Fibroblast of skin of right quadriceps (primary cell): ENCODE results near the gene PSD2.

Source experiments
- DNase-seq: peaks from one replicate; pipeline ENCODE4 v3.0.0-alpha.2; 2013

The PSD2 gene

DNA sequence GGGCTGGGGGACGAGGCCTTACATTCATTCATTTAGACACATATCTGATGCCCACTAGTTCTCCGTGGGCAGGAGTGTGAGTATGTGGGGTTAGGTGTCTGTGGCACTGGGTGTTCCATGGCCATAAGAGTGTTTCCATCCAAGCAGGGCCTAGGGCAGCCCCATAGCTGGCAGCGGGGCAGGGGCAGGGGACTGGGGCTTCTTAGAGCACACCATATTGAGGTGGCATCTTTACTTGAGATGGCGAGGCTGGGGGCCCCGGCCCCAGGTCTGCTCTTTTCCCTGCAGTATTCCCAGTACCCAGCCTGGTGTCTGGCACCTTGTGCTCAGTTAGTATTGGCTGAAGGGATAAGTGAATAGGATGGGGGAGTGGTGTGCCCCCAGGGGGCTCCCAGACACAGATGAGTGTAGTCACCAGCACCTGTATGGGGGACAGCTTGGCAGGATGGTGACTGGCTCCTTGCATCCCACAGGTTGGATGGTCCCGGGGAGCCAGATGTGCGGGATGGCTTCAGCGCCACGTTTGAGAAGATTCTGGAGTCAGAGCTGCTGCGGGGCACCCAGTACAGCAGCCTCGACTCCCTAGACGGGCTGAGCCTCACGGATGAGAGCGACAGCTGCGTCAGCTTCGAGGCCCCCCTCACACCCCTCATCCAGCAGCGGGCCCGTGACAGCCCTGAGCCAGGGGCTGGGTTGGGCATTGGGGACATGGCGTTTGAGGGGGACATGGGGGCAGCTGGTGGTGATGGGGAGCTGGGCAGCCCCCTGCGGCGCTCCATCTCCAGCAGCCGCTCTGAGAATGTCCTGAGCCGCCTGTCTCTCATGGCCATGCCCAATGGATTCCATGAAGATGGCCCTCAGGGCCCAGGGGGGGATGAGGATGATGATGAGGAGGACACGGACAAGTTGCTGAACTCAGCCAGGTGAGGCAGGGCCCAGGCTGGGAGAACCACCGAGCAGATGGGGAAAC lies 17.5 kb downstream of the PSD2 start:
- no peak for DNase-seq

DNA sequence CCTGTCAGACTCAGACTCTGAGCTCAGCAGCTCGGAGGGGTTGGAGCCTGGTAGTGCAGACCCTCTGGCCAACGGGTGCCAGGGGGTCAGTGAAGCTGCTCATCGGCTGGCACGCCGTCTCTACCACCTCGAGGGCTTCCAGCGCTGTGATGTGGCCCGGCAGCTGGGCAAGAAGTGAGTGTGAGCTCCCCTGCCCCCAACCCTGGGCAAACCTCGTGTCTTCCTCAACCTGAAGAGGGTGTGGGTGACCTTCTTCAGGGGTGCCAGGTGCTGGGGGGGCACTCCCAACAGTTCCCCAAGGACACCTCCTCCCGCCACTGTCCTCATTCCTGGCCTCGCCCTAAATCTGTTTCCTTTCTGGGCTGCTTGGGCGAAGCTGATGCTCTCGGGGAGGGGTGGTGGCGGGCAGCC lies 18.6 kb downstream of the PSD2 start:
- DNase-seq = no peak

DNA sequence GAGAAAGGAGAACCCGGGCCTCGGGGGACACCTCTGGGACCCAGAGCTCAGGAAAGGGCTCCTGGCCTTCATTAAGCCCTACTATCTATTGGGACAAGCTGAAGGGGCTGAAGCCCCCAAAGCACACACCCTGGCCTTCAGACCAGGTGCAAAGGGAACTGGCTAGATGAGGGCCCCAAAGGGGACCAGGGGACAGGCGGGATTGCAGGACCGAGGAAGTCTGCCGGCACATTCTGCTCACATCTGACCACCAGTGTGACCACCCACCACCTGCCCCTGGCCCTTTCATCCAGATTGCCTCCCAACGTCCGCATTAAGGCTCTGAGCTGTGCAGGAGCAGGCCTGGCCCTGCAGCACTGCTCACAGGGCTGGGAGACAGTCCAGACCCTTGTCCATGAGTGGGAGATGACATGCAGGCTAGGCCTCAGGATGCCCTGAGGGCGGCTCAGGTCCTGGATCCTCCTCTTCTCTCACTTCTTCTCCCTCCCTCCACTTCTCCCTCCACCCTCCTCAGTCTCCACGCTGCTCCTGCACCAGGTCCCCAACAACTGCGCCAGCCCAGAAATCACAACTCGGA lies 19.2 kb downstream of the PSD2 start:
- no peak for DNase-seq

DNA sequence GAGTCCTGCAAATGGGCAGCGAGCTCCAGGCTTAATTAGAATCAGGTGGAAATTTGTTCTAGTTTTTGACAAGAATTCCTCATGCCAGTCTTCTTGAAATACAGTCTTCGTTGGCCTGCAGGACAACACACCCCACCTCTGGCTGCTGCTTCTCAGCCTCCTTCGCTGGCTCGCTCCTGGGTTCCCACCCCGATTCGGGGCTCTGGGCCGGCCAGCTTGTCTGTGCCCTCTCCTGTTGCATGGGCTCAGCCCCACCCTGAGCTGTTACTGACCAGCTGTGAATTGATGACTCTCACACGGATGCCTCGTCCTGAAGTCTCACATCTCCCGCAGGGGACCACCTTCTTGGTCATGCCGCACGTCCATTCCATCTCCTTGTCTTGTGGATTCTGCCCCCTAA lies 21.0 kb downstream of the PSD2 start:
- no peak for DNase-seq

DNA sequence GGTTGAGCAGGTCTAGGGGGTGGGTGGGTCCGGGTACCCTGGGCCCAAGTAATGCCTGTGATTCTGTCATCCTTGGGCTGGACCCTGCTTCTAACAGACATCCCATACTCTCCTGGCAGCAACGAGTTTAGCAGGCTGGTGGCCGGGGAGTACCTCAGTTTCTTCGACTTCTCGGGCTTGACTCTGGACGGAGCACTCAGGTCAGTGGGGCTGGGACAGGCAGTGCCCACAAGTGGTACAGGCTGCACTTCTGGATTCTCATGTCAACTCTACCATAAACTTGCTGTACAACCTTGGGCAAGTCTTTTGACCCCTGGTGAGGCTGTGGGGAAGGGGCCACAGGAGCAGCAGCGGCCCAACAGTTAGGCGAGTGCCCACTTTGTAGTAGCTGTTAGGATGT lies 21.8 kb downstream of the PSD2 start:
- no peak for DNase-seq

DNA sequence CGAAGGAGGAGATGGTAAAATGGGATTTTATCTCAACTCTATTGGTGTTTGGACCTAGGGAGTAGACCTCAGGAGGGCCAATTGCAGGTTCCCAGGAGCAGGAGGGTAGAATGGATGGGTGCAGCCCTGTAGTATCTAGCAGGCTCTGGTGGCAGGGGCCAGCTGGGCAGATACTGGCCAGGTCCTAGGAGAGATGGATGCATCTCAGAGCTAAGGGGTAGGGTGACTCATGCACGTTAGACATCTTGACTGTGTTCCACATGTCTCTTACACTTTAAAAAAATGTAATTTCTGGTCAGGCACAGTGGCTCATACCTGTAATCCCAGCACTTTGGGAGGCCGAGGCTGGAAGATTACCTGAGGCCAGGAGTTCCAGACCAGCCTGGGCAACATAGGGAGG lies 22.4 kb downstream of the PSD2 start:
- DNase-seq = no peak

DNA sequence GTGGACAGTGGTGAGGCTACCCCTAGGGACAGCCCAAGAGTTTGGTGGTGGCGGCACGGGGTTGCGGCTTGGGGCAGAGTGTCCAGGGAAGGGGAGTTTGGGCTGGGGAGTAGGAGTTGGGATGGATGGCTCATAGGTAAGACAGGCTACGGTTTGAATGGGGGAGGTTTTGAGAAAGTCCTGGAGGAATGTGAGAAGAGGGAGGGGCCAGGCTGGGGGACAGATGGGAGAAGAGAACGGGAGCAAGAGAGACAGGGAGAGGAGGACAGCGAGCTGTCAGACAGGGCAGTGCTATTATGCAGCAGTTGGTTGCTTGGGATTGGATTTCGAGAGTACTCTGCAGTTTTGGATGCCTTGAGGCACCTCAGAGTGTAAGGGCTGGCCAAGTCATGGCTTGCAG lies 24.5 kb downstream of the PSD2 start:
- no peak for DNase-seq

DNA sequence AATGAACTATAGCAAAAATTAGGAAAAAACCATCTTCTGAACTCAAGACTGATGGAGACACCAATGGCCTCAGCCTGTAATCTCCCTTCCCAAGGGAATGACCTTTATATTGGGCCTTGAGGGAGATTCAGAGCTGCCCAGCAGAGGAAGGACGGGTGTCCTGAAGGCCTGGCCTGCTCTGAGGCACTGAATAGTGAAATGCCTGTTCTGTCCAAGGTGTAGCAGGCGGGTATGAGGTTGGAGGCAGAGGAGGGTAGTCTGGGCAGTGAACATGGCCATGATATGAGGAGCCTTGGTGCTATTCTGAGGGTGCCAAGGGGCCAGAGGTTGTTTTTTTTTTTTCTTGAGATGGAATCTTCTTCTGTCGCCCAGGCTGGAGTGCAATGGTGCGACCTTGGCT lies 25.0 kb downstream of the PSD2 start:
- DNase-seq = no peak

DNA sequence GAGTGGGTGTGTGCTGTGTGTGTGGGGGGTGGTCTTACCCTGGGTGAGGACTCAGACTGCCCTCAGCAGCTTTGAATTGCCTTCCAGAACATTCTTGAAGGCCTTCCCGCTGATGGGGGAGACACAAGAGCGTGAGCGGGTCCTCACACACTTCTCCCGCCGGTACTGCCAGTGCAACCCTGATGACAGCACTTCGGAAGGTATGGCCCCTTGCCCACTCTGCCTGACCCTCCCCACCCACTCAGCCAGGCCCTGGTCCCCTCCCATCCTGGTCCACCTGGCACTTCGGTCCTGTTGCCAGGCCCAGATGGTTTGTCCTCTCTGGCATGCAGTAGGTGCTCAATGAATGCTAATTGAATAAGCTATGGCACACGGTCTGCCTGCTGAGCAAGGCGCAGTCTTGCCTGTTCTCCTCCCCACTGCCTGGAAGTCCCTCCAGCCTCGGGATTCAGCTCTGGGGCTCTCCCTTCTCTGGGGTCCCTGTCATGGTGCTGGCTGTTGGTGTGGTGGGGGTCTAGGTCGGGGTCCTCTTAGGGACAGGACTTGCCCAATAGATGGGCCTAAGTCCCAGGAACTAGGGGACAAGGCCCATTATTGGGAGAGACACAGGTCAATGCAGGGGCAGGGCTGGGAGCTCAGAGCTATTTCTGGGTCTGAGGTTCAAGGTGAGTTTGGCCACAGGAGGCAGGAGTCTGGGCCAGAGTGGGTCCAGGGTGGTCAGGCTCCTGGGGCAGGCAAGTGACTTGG lies 26.4 kb downstream of the PSD2 start:
- no peak for DNase-seq

DNA sequence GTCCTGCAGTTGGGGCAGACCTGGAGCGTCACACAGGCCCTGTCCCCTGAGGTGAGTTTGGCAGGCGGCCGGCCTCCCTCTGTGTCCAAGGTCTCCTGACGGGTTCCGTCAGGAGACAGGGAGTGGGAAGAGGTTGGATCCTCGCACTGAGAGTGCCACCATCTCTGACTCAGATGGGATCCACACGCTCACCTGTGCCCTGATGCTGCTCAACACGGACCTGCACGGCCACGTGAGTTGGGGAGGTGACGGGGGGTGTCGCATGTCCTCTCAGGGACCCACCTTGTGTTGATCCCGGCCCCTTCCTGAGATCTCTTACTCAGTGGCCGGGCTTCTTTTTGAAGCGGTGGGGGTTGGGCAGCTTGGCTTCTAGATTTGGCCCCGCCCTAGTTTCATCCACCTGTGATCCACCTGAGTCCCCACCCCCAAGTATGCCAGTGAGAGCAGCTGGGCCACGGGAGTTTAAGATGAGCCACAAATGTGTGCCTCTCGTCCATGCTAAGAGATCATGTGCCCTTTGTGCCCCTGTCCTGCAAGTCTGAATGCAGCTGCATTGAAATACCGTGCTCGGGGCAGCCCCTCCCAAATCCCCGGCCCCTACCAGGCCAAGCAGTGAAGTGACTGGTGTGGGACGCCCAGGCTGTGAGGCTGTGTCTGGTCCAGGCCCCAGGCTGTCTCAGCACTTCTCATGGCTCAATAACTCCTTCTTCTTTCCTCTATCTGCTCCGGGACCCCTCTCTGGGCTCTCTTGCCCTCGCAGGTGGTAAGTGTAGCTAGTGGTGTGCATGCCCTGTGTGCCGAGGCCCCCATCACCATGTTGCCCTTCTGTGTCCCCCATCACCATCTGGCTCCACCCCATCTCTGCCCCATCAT lies 27.2 kb downstream of the PSD2 start:
- DNase-seq = no peak

DNA sequence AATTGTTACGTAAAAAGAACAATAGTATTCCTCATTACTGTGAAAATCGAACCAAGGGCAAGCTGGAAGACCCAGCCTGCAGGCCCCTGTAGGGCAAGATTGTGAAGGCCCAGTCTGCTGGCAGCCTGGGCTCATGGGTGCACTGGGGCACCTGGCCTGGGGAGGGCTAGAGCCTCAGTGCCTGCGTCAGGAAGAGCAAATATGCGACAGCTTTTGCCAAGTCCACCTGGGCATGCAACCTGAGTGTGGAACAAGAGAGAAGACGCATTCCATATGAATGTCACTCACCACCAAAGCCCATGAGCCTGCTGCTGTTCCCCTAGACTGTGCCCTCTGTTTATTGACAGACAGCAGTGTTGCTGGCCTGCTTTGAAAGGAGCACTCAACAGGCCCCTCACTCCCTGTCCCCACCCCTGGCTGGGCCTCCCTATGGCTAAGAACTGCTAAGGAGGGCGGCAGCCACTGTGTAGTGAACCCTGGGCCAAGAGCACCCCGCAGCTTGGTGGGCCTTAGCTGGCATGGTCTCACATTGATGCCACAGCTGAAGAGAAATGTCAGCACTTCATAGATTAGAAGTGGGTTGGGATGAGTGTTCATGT lies 28.2 kb downstream of the PSD2 start:
- no peak for DNase-seq

DNA sequence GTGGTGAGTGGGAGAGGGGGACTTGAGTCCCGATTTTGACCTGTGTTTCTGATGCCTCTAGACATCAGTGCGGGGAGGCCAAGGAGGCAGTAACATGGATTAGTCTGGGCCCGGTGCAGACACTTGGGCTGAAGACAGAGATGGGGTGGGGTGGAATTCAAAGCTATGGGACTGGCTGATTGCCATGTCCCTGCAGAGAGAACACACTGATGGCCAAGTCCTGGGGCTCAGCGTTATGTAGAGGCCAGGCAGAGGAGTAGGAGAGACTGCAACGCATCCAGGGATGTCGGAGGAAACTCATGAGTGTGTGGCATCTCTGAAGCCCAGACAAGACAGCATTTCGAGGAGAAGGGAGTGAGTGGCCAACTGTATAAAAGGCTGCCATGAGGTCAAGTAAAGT lies 30.1 kb downstream of the PSD2 start:
- no peak for DNase-seq

DNA sequence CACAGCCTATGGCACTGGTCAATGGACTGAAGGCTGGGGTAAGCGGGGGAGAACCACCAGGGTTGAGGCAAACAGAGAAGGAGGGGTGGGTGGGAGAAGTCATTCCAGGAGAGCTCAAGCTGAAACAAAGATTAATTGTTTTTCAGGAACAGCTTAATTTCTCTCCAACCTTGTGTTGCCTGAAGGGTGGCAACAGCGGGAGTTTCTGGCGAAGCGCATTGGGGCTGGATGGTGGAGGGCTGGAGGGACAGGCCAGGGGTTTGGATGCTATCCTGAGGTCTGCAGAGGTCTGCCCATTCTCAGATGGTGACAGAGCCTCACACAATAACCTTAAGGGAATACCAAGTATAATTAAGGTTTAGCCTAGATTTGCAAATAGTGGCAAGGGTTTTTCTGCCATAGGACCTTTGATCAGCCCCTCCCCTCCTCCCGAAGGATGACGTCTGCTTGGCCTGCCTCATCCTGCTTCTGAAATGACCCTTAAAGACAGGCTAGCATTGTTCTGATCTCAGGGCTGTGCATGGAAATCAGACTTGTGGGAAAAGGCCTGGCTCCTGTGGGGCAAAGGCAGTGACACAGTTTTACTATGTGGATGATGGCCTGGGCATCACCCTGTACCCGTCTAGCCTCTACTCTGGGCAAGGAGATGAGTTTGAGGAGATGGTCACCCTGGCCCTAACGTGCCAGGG lies 32.7 kb downstream of the PSD2 start:
- no peak for DNase-seq

DNA sequence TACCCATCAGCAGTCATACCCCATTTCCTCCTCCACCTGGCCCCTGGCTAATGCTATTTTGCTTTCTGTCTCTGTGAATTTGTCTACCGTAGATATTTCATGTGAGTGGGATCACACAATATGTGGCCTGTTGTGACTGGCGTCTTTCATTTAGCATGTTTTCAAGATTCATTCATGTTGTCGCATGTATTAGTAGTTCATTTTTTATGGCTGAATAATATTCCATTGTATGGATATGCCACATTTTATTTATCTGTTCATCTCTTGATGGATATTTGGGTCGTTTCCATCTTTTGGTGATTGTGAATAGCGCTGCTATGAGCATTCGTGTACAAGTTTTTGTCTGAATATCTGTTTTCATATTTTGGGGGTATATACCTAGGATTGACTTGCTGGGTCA lies 33.9 kb downstream of the PSD2 start:
- DNase-seq = no peak

DNA sequence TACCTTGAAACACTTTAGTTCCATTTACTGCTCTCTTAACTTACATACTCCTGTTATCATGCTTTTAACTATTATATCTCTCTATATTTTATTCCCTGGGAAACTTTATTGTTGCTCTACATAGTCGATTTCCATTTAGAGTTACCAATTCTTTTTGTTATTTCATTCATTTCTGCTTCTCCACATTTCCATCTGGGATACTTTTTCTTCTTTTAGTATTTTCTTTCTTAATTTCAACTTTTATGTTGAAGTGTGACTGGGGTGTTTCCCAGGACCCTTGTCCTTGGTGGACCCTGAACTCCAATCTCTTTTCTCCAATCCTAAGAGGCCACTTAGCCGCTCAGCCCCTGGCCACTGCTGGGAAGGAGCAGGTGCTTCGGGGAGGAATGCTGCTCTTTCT lies 36.0 kb downstream of the PSD2 start:
- no peak for DNase-seq

DNA sequence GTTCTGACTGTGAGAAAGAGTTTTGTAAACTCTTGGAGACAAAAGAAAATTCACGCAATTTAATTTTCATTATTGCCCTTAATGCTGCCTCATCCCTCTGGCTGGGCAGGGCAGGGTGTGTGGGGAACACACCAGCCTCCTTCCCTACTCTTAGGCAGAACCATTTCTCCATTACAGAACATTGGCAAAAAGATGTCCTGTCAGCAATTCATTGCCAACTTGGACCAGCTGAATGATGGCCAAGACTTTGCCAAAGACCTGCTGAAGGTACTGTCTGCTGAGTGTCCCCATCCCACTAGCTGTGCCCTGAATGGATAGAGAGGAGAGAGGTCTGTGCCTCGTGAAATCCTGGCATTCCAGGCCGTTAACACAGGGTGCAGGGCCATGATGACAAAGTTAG lies 37.9 kb downstream of the PSD2 start:
- DNase-seq = no peak

DNA sequence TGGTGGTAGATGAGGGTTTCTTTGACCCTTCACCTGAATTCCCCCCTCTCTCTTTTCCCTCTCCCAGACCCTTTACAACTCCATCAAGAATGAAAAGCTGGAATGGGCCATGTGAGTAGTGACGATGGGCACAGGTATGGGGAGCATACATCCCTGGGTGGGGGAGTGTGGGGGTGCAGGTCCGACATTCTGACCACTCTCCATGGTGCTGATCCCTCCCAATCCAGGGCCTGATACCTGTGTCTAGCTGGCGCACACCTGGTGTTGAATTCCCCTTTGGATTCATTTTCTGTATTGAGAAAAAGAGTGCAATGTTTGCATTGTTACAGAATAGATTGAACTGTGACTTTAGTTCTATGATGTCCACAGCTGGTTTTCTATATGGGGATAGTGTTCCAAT lies 40.0 kb downstream of the PSD2 start:
- DNase-seq = no peak

DNA sequence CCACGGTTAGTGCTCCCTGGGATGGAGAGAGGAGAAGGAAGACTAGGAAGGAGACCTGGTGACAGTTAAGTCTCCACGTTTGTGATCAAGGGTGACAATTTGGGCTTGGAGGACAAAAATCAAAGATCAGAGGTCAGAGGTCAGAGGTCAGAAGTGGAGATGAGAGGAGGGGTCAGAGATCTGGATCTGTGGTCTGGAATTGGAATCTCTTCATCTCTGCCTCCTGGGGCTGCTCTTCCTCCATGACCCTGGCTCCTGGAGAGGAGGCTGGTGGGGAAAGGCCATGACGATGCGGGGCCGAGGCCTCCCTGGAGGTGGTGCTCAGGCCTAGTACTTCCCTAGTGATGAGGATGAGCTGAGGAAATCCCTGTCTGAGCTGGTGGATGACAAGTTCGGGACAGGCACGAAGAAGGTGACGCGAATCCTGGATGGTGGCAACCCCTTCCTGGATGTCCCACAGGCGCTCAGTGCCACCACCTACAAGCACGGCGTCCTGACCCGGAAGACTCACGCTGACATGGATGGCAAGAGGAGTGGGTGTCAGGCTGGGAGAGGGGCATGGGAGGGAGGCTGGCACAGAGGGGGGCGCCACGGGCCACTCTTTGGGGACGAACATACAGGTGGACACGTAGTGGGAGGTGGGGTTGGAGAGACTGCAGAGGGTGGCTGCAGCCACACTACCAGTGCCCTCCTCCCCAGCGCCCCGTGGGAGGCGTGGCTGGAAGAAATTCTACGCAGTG lies 41.0 kb downstream of the PSD2 start:
- DNase-seq = no peak

DNA sequence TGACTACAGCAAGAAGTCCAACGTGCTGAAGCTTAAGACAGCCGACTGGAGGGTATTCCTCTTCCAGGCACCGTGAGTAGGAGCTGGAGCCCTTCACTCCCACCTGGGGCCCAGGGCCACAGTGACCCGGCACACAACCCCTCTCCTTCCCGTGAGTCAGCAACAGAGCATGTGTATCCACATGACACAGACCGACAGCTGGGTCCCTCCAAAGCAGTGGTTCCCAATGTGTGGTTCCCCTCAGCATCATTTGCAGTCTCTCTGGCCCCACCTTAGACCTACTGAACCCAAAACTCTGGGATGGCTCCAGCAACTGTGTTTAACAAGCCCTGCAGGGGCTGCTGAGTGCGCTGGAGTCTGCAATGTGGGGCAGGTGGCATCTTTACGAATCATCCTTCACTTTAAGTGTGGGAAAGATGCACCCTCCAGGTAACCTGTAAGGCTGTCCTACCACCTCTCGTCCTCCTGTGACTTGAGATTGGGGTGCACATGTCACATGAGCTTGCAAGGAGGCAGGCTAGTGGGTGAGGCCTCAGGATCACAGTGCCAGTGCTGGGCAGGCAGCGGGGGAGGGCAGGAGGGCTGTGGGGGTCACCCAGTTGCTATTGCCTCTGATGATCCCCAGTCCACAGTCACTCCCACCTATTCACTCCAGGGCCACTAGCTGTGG lies 42.2 kb downstream of the PSD2 start:
- DNase-seq = no peak

DNA sequence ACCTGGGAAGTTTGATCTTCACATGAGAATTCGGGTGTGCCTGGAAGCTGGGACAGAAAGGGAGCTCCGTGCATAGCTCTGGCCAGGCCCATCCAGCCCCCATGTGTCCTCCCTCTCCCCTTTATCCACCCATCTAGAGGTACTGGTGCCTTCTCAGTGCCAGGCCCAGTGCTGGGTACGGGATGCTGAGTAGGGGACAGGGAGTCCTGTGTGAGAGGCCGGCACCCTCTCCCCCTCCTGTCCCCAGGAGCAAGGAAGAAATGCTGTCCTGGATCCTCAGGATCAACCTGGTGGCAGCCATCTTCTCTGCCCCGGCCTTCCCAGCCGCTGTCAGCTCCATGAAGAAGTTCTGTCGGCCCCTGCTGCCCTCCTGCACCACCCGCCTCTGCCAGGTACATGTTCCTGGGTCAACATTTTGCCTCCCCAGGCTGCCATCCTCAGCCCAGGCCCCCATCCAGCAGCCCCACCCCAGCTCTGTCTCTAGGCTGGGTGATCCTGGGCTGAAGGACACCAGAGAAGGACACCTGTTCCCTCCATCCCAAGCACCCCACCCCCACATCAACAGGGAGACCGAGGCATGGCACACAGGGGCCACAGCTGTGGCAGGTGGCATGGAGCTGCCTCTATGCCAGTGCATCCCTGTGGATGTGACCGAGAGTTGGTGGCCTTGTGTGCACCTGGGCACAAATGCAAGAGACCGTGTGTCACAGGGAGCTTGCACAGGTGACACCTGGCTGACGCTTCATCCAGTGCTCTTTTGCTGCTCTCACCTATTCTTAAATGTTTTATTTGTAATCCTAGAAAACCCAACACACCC lies 43.0 kb downstream of the PSD2 start:
- no peak for DNase-seq
